Measurements from ENCODE around the gene HK1. TPM values are rescaled to one million over a fixed set of nuclear protein-coding genes. Genes with fewer than 3 reads are reported as not detected.

The HK1 gene
- total and polyA plus RNA-seq, 2 of the 4 experiments (the other 2 are of a cell fraction) = 53.7 to 90.5 TPM

DNA sequence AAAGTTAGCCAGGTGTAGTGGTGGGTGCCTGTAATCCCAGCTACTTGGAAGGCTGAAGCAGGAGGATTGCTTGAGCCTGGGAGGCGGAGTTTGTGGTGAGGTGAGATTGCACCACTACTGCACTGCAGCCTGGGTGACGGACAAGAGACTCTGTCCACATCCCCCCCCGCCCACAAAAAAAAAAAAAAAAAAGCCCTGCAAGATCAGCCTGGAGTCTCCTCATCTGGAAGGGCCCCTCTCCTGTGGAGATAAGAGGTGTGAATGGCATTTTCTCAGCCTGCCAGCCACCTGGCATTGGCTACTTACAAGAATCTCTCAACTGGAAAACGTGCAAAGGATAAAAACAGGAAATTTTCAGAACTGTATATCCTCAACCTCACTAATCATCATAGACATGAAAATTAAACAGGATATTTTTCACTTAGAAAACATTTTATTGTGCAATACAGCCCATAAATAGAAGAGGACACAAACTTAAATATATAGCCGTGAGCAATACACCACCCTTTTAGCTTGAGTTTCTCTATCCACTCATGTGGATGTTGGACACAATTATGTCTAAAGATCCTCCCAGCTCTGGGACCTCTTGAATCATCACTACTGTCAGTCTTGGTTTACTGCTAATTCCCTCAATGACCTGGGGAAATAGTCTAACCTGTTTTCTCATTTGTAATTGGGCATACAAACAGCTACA is 161.7 kb downstream of the HK1 start:
- no TSS peak for BruUV-seq (replicated peaks)
- ATAC-seq (ENCODE audit: low read depth) = peak; percentile 68

More for the DNA sequence above, 161.7 kb downstream of the HK1 start:
- Histone ChIP-seq H3K4me3 (ENCODE audit: insufficient read depth, low read depth, low read length) (no peak overlapping the region), H2AFZ (replicated peaks; ENCODE audit: low read length, poor library complexity) (no peak overlapping the region), H3K27me3 (ENCODE audit: control insufficient read depth, insufficient read depth, low read length) (peaks cover 13% of the 10 kb centered on the region), H3K4me2 (ENCODE audit: low read depth, low read length) (peak overlapping the region; percentile 41; the same call in 1 of the 2 replicates), H4K20me1 (ENCODE audit: insufficient read depth, low read length) (no peaks in the 10 kb centered on the region), H3K79me1 (ENCODE audit: low read depth in 1 of 2, low read length in 2 of 2) (no peaks in the 10 kb centered on the region), H4K5ac (ENCODE audit: low read depth, low read length) (no peak overlapping the region), H3K23ac (ENCODE audit: low read depth, low read length) (no peak overlapping the region), H3K27ac (ENCODE audit: insufficient read depth, low read length) (no peak overlapping the region), H3K18ac (ENCODE audit: low read depth, low read length) (no peak overlapping the region; the same call in 1 of the 2 replicates), H2AK9ac (replicated peaks; ENCODE audit: low read depth, low read length, poor library complexity) (no peak overlapping the region), H3K9ac (ENCODE audit: low read depth, low read length) (no peak overlapping the region), H2BK20ac (ENCODE audit: low read depth, low read length) (no peak overlapping the region), H2AK5ac (ENCODE audit: low read depth, low read length) (no peak overlapping the region), H4K8ac (ENCODE audit: low read depth in 2 of 2, low read length in 2 of 2) (no peak overlapping the region), H3K36me3 (ENCODE audit: control insufficient read depth, insufficient read depth, low read length) (no peaks in the 10 kb centered on the region), H3K4me1 (ENCODE audit: control insufficient read depth, insufficient read depth, low read length) (peaks cover 12% of the 10 kb centered on the region), H3K9me1 (ENCODE audit: insufficient read depth, low read length) (peaks cover 11% of the 10 kb centered on the region; the same call in 1 of the 2 replicates), H3K56ac (ENCODE audit: extremely low read depth, insufficient read depth, low read length) (no peak overlapping the region), H2BK15ac (ENCODE audit: low read depth, low read length) (no peak overlapping the region), H4K91ac (ENCODE audit: insufficient read depth, low read depth, low read length) (no peak overlapping the region), H3K14ac (replicated peaks; ENCODE audit: low read depth, low read length) (no peak overlapping the region), H2BK120ac (ENCODE audit: low read depth, low read length) (no peak overlapping the region), H3K9me3 (ENCODE audit: control insufficient read depth, insufficient read depth, low read length) (no peaks in the 10 kb centered on the region), H2BK5ac (ENCODE audit: low read depth, low read length, poor library complexity, severe bottlenecking) (no peak overlapping the region), H3K4ac (ENCODE audit: low read depth, low read length) (no peak overlapping the region)
- CTCF ChIA-PET = interaction anchor here (1.5 kb wide), 1 partner anchor 9 kb away, joined by 3 read pairs; no protein-coding TSS in a partner anchor
- no CpG with 5 or more reads among the region's 5 CpGs for WGBS, 2 experiments (ENCODE audit: extremely low coverage in 2 of 2, insufficient read length in 1 of 2)
- peak; percentile 71 for TF ChIP-seq CEBPB (IDR thresholded peaks at IDR 0.05; ENCODE audit: low read depth, low read length)
- no peak for TF ChIP-seq BHLHE40 (IDR thresholded peaks at IDR 0.05; ENCODE audit: low read depth, low read length)
- TF ChIP-seq MAFK (IDR thresholded peaks at IDR 0.05; ENCODE audit: low read depth, low read length) = no peak
- DNase-seq = no peak
- in situ Hi-C loops (cut with MboI; ENCODE audit: low sequenced_read_pairs) = no loop called here
- dilution Hi-C loops (cut with HindIII; ENCODE audit: low sequenced_read_pairs, unreplicated experiment) = no loop called here
- POLR2A ChIA-PET (ENCODE audit: unreplicated experiment) = no interaction called here
- intact Hi-C loops (cut with micrococcal nuclease) = no loop called here
